HL-60 (cell line): Measurements from ENCODE around the gene PXDC1.

Experiments
- POLR2AphosphoS5 ChIP-seq: IDR thresholded peaks from 2 replicates; pipeline ENCODE4 v1.6.1; 2012; ENCODE audit warnings: low read depth
- SPI1 ChIP-seq: IDR thresholded peaks from 2 replicates; pipeline ENCODE4 v1.6.1; 2012; ENCODE audit warnings: low read depth, mild to moderate bottlenecking, borderline replicate concordance
- TF ChIP-seq, protein P1 (sequence below): IDR thresholded peaks from one replicate; pipeline ENCODE4 v1.5.1; 2011; ENCODE audit warnings: low read length, control low read depth, inconsistent platforms; ENCODE audit not compliant: insufficient read depth
- TF ChIP-seq, protein P2 (sequence below): IDR thresholded peaks from 2 replicates; pipeline ENCODE4 v1.6.1; 2012; ENCODE audit warnings: low read depth; ENCODE audit not compliant: insufficient replicate concordance

DNA sequence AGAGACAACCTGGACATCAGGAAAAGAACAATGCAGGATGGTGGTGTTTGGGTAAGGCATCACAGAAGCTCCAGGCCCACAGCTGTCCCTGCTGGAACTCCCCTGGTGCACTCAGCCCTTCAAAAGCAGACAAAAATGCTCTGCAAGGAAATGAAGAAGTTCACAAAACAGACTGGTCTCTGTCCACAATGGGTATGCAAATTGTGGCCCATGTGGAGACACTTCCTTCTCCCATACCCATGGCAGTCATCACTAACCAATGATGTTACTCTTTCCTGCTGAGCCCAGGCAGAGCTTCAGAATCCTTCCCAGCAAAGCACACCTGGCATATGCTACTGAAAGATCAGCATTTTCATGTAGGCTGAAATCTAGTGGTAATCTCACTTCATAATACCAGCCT lies 42.6 kb upstream of the PXDC1 start:
- TF ChIP-seq, protein P1, sequence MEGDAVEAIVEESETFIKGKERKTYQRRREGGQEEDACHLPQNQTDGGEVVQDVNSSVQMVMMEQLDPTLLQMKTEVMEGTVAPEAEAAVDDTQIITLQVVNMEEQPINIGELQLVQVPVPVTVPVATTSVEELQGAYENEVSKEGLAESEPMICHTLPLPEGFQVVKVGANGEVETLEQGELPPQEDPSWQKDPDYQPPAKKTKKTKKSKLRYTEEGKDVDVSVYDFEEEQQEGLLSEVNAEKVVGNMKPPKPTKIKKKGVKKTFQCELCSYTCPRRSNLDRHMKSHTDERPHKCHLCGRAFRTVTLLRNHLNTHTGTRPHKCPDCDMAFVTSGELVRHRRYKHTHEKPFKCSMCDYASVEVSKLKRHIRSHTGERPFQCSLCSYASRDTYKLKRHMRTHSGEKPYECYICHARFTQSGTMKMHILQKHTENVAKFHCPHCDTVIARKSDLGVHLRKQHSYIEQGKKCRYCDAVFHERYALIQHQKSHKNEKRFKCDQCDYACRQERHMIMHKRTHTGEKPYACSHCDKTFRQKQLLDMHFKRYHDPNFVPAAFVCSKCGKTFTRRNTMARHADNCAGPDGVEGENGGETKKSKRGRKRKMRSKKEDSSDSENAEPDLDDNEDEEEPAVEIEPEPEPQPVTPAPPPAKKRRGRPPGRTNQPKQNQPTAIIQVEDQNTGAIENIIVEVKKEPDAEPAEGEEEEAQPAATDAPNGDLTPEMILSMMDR: no peak
- TF ChIP-seq, protein P2, sequence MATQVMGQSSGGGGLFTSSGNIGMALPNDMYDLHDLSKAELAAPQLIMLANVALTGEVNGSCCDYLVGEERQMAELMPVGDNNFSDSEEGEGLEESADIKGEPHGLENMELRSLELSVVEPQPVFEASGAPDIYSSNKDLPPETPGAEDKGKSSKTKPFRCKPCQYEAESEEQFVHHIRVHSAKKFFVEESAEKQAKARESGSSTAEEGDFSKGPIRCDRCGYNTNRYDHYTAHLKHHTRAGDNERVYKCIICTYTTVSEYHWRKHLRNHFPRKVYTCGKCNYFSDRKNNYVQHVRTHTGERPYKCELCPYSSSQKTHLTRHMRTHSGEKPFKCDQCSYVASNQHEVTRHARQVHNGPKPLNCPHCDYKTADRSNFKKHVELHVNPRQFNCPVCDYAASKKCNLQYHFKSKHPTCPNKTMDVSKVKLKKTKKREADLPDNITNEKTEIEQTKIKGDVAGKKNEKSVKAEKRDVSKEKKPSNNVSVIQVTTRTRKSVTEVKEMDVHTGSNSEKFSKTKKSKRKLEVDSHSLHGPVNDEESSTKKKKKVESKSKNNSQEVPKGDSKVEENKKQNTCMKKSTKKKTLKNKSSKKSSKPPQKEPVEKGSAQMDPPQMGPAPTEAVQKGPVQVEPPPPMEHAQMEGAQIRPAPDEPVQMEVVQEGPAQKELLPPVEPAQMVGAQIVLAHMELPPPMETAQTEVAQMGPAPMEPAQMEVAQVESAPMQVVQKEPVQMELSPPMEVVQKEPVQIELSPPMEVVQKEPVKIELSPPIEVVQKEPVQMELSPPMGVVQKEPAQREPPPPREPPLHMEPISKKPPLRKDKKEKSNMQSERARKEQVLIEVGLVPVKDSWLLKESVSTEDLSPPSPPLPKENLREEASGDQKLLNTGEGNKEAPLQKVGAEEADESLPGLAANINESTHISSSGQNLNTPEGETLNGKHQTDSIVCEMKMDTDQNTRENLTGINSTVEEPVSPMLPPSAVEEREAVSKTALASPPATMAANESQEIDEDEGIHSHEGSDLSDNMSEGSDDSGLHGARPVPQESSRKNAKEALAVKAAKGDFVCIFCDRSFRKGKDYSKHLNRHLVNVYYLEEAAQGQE: no peak
- TF ChIP-seq POLR2AphosphoS5 (no peak), SPI1 (no peak)
